ENCODE measurements around the gene CAMKK1.

Gene CAMKK1

DNA sequence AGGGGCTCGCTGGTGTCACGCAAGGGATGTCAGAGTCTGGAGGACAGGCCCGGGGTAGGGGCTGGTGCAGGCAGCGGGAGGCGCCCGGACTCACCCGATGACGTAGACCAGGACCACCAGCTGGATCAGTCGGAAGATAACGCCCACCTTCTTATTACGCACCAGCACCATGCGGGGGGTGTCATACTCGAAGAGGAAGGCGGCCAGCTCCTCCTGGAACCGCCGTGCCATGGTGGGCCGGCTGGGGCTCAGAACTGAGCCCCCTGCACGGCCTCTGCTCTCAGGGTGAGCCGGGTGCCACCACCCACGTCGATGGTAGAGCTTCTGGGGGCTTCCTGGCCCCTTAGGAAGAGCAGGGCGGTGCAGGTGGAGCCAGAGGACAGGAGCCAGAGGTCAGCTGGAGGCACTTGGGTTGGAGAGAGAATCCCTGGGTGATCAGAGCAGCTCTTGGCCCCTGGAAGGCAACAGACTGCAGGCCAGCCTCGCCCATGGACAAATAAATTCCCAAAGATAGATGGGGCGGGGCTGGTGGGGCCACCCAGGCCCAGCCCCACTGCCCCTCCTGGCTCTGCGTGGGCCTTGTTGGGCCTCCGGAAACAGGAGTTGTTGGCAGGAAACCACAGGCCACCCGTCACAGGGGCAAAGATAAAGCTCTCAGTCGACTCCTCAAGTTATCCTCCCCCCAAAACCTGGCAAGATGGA lies 23.3 kb upstream of the CAMKK1 start, which contains the start of gene P2RX1:
TSS of gene P2RX1 (minus strand) at position 471 of the 702 bp plus-strand sequence. CDS start at position 231, 240 bp downstream.
- H3K27me3 ChIP-seq (ENCODE audit: insufficient read depth, low read length, poor library complexity) = no peaks in the 10 kb centered on the region
- H4K5ac ChIP-seq (ENCODE audit: low read length) = no peak within 1 kb of the TSS
- H3K4ac ChIP-seq (ENCODE audit: low read depth, low read length) = no peak within 1 kb of the TSS
- no peak within 1 kb of the TSS for H2AK5ac ChIP-seq (ENCODE audit: low read length)
- H3K79me1 ChIP-seq (ENCODE audit: low read length) = no peaks in the 10 kb centered on the region
- no CpG with 5 or more reads among the region's 28 CpGs for WGBS (ENCODE audit: extremely low coverage, insufficient coverage, low lambda C conversion rate)
- H2BK5ac ChIP-seq (ENCODE audit: low read length) = no peak within 1 kb of the TSS
- no peak within 1 kb of the TSS for H3K27ac ChIP-seq (ENCODE audit: low read depth, low read length)
- H2BK15ac ChIP-seq (replicated peaks; ENCODE audit: low read depth) = no peak within 1 kb of the TSS
- H3K36me3 ChIP-seq (ENCODE audit: control insufficient read depth, insufficient read depth, low read length) = no peaks in the 10 kb centered on the region
- H3K18ac ChIP-seq (ENCODE audit: low read length) = no peak within 1 kb of the TSS
- no peak within 1 kb of the TSS for H3K56ac ChIP-seq (ENCODE audit: low read length)
- no peak within 1 kb of the TSS for H2BK120ac ChIP-seq (ENCODE audit: low read depth, low read length)
- H3K4me3 ChIP-seq (ENCODE audit: low read length) = no peak within 1 kb of the TSS
- H3K79me2 ChIP-seq (ENCODE audit: control insufficient read depth, insufficient read depth, low read length) = no peaks in the 10 kb centered on the region
- no peak for DNase-seq
- H3K4me2 ChIP-seq (ENCODE audit: low read length) = no peak within 1 kb of the TSS
- no peak within 1 kb of the TSS for H4K8ac ChIP-seq (ENCODE audit: low read depth, low read length)
- no peak within 1 kb of the TSS for H3K23ac ChIP-seq (ENCODE audit: low read length)
- H3K4me1 ChIP-seq (ENCODE audit: control insufficient read depth, low read depth, low read length) = no peaks in the 10 kb centered on the region
- H3K9ac ChIP-seq (ENCODE audit: low read length) = no peak within 1 kb of the TSS

DNA sequence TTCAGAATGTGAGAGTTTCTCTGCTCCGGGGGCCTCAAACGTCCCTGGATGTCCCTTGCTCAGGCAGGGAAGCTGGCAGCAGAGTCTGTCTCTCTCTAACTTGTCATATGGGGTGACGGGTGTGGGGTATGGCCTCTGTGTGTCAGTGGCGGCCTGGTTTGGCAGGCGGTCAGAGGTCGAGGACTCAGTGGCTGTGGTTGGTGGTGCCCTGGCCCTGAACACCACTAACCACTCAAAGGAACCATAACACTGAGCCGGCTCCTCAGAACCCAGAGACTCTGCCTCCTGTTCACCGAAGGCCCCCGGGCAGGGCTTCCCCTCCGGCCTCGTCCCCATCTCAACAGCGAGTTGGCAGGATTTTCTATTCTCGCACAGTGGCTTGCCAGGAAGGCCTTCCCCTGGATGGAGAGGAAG lies 22.7 kb upstream of the CAMKK1 start:
- Histone ChIP-seq H3K9ac (ENCODE audit: low read length) (no peak overlapping the region), H3K36me3 (ENCODE audit: control insufficient read depth, insufficient read depth, low read length) (no peaks in the 10 kb centered on the region), H2BK15ac (replicated peaks; ENCODE audit: low read depth) (no peak overlapping the region), H3K4ac (ENCODE audit: low read depth, low read length) (no peak overlapping the region), H3K56ac (ENCODE audit: low read length) (no peak overlapping the region), H3K4me2 (ENCODE audit: low read length) (no peak overlapping the region), H3K23ac (ENCODE audit: low read length) (no peak overlapping the region), H3K79me1 (ENCODE audit: low read length) (no peaks in the 10 kb centered on the region), H3K27ac (ENCODE audit: low read depth, low read length) (no peak overlapping the region), H2AK5ac (ENCODE audit: low read length) (no peak overlapping the region), H4K8ac (ENCODE audit: low read depth, low read length) (no peak overlapping the region), H3K18ac (ENCODE audit: low read length) (no peak overlapping the region), H3K4me3 (ENCODE audit: low read length) (no peak overlapping the region), H2BK120ac (ENCODE audit: low read depth, low read length) (no peak overlapping the region), H3K27me3 (ENCODE audit: insufficient read depth, low read length, poor library complexity) (no peaks in the 10 kb centered on the region), H3K79me2 (ENCODE audit: control insufficient read depth, insufficient read depth, low read length) (no peaks in the 10 kb centered on the region), H2BK5ac (ENCODE audit: low read length) (no peak overlapping the region), H3K4me1 (ENCODE audit: control insufficient read depth, low read depth, low read length) (no peaks in the 10 kb centered on the region), H4K5ac (ENCODE audit: low read length) (no peak overlapping the region)
- WGBS (ENCODE audit: extremely low coverage, insufficient coverage, low lambda C conversion rate) = no CpG with 5 or more reads among the region's 13 CpGs
- DNase-seq = no peak

DNA sequence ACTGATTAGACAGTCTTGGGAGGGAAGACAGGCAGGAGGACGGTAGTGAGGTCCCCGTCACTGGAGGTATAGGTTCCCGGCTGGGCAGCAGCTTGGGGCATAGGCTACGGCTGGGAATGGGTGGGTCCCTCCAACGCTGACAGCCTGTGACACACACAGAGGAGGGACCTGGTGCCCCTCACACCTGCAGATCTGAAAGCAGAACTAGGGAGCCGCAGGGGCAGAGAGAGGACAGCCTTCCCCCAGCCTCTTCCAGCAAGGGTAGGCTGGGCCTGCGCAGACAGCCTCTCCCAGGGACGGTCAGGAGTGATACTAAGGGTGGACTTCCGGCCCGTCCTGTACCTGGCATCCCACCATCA lies 21.4 kb upstream of the CAMKK1 start:
- no peak overlapping the region for H3K18ac ChIP-seq (ENCODE audit: low read length)
- H2BK120ac ChIP-seq (ENCODE audit: low read depth, low read length) = no peak overlapping the region
- no peak overlapping the region for H3K4me2 ChIP-seq (ENCODE audit: low read length)
- no peak overlapping the region for H3K9ac ChIP-seq (ENCODE audit: low read length)
- no peak overlapping the region for H4K8ac ChIP-seq (ENCODE audit: low read depth, low read length)
- no peak overlapping the region for H2BK5ac ChIP-seq (ENCODE audit: low read length)
- H3K4me1 ChIP-seq (ENCODE audit: control insufficient read depth, low read depth, low read length) = no peaks in the 10 kb centered on the region
- no peaks in the 10 kb centered on the region for H3K36me3 ChIP-seq (ENCODE audit: control insufficient read depth, insufficient read depth, low read length)
- no peak overlapping the region for H3K56ac ChIP-seq (ENCODE audit: low read length)
- H3K4ac ChIP-seq (ENCODE audit: low read depth, low read length) = no peak overlapping the region
- no peak overlapping the region for H3K4me3 ChIP-seq (ENCODE audit: low read length)
- no peak overlapping the region for H3K27ac ChIP-seq (ENCODE audit: low read depth, low read length)
- no peak for DNase-seq
- H3K79me1 ChIP-seq (ENCODE audit: low read length) = no peaks in the 10 kb centered on the region
- no peak overlapping the region for H2BK15ac ChIP-seq (replicated peaks; ENCODE audit: low read depth)
- H3K23ac ChIP-seq (ENCODE audit: low read length) = no peak overlapping the region
- H3K79me2 ChIP-seq (ENCODE audit: control insufficient read depth, insufficient read depth, low read length) = no peaks in the 10 kb centered on the region
- no peaks in the 10 kb centered on the region for H3K27me3 ChIP-seq (ENCODE audit: insufficient read depth, low read length, poor library complexity)
- H4K5ac ChIP-seq (ENCODE audit: low read length) = no peak overlapping the region
- no CpG with 5 or more reads among the region's 10 CpGs for WGBS (ENCODE audit: extremely low coverage, insufficient coverage, low lambda C conversion rate)
- no peak overlapping the region for H2AK5ac ChIP-seq (ENCODE audit: low read length)

DNA sequence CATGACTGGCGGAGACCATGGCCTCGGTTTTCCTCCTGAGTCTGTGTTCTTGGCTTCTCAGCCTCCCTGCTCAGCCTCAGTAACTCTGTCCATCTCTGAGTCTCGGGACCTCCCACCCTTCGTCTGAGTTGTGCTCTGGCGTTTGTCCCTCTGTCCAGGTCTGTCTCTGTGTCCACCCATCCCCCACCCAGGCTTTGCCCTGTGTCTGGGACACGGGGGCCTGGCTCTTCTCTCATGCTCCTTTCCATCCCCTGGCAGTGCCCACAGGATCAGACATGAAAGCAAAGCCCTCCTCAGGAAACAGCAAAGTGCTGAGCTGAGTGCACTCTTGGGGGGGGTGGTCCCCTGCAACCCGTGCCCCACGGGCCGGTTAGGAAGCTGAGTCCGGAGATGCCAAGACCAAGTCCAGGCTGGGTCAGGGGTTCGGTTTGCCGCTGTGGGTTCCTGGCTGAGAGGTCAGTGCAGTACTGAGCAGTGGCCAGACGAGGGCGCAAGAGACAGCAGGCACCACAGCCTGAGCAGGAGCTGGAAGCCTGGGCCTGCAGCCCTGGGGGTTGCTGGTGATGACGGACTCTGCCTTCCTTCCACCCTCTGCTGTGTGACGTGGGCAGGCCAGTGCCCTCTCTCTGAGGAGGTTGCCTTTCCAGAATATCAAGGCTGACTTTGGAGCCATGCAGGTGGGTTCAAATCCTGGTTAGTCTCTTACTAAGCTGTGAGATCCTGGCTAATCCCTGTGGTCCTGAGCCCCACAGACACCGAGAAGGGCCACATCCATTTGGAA lies 20.9 kb upstream of the CAMKK1 start:
- Histone ChIP-seq H3K27me3 (ENCODE audit: insufficient read depth, low read length, poor library complexity) (no peaks in the 10 kb centered on the region), H4K5ac (ENCODE audit: low read length) (no peak overlapping the region), H3K27ac (ENCODE audit: low read depth, low read length) (no peak overlapping the region), H2BK120ac (ENCODE audit: low read depth, low read length) (no peak overlapping the region), H4K8ac (ENCODE audit: low read depth, low read length) (no peak overlapping the region), H3K79me2 (ENCODE audit: control insufficient read depth, insufficient read depth, low read length) (no peaks in the 10 kb centered on the region), H3K79me1 (ENCODE audit: low read length) (no peaks in the 10 kb centered on the region), H3K4me1 (ENCODE audit: control insufficient read depth, low read depth, low read length) (no peaks in the 10 kb centered on the region), H3K18ac (ENCODE audit: low read length) (no peak overlapping the region), H2AK5ac (ENCODE audit: low read length) (no peak overlapping the region), H3K36me3 (ENCODE audit: control insufficient read depth, insufficient read depth, low read length) (no peaks in the 10 kb centered on the region), H3K4ac (ENCODE audit: low read depth, low read length) (no peak overlapping the region), H2BK15ac (replicated peaks; ENCODE audit: low read depth) (no peak overlapping the region), H3K56ac (ENCODE audit: low read length) (no peak overlapping the region), H3K4me3 (ENCODE audit: low read length) (no peak overlapping the region), H3K23ac (ENCODE audit: low read length) (no peak overlapping the region), H3K4me2 (ENCODE audit: low read length) (no peak overlapping the region), H2BK5ac (ENCODE audit: low read length) (no peak overlapping the region), H3K9ac (ENCODE audit: low read length) (no peak overlapping the region)
- no CpG with 5 or more reads among the region's 17 CpGs for WGBS (ENCODE audit: extremely low coverage, insufficient coverage, low lambda C conversion rate)
- DNase-seq = peak; percentile 78

DNA sequence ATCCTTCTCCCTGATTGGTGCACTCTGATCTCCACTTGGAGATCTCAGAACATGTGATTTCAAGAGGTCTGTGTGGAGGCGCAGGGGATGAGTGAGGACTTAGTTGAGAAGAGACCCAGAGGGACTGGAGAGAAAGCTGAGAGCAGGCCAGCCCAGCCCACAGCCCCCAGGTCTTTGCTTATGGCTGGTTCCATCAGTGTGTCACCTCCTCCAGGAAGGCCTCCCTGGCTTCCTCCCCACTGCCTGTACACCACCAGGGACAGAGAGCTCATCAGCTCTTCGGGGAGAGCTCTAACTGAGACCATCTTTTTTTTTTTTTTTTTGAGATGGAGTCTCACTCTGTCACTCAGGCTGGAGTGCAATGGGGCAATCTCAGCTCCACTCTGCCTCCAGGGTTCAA lies 20.0 kb upstream of the CAMKK1 start:
- no peak overlapping the region for H4K5ac ChIP-seq (ENCODE audit: low read length)
- H3K27me3 ChIP-seq (ENCODE audit: insufficient read depth, low read length, poor library complexity) = no peaks in the 10 kb centered on the region
- H3K4me2 ChIP-seq (ENCODE audit: low read length) = no peak overlapping the region
- H2BK5ac ChIP-seq (ENCODE audit: low read length) = no peak overlapping the region
- no peak overlapping the region for H2AK5ac ChIP-seq (ENCODE audit: low read length)
- no peak overlapping the region for H3K4ac ChIP-seq (ENCODE audit: low read depth, low read length)
- DNase-seq = no peak
- no peak overlapping the region for H2BK120ac ChIP-seq (ENCODE audit: low read depth, low read length)
- no CpG with 5 or more reads among the region's 2 CpGs for WGBS (ENCODE audit: extremely low coverage, insufficient coverage, low lambda C conversion rate)
- H3K18ac ChIP-seq (ENCODE audit: low read length) = no peak overlapping the region
- H3K27ac ChIP-seq (ENCODE audit: low read depth, low read length) = no peak overlapping the region
- no peak overlapping the region for H4K8ac ChIP-seq (ENCODE audit: low read depth, low read length)
- H3K4me1 ChIP-seq (ENCODE audit: control insufficient read depth, low read depth, low read length) = no peaks in the 10 kb centered on the region
- no peaks in the 10 kb centered on the region for H3K79me2 ChIP-seq (ENCODE audit: control insufficient read depth, insufficient read depth, low read length)
- no peak overlapping the region for H3K4me3 ChIP-seq (ENCODE audit: low read length)
- no peak overlapping the region for H2BK15ac ChIP-seq (replicated peaks; ENCODE audit: low read depth)
- no peaks in the 10 kb centered on the region for H3K36me3 ChIP-seq (ENCODE audit: control insufficient read depth, insufficient read depth, low read length)
- no peak overlapping the region for H3K56ac ChIP-seq (ENCODE audit: low read length)
- H3K79me1 ChIP-seq (ENCODE audit: low read length) = no peaks in the 10 kb centered on the region
- H3K9ac ChIP-seq (ENCODE audit: low read length) = no peak overlapping the region
- H3K23ac ChIP-seq (ENCODE audit: low read length) = no peak overlapping the region

Data from mesendoderm (in vitro differentiated cells).